H1 (cell line): ENCODE measurements around the gene DACH2. TPM values are rescaled to one million over a fixed set of nuclear protein-coding genes. Genes with fewer than 3 reads are reported as not detected.

Experiments used
- CTCF ChIA-PET: fragments of 300-600 bp; sonication (Branson Sonifier 250); formaldehyde crosslinking; loops from one replicate; lab custom pipeline; 2021; ENCODE audit not compliant: partially characterized antibody; lab: Charles Lee
- POLR2A ChIA-PET: fragments of 300-600 bp; sonication (Branson Sonifier 250); formaldehyde crosslinking; loops from one replicate; lab custom pipeline; 2021; ENCODE audit warnings: inconsistent platforms; ENCODE audit not compliant: partially characterized antibody; lab: Charles Lee
- DNase-seq, 2 experiments: peaks; one replicate each; pipeline versions ENCODE4 v3.0.0 to v3.0.0-alpha.2; 2010 to 2022; ENCODE audit warnings: low spot score in 2 of 2, low read depth in 1 of 2, mixed read lengths in 1 of 2
- FAIRE-seq: peaks from 2 replicates; lab custom pipeline; 2011; peaks lifted over from hg19 to GRCh38; lab: Jason Lieb, UNC
- H2AFZ ChIP-seq: 2 replicates; pipeline ENCODE4 v1.8.1; 2012; ENCODE audit warnings: low read length, inconsistent platforms
- H2AK5ac ChIP-seq: 2 replicates; pipeline ENCODE4 v1.6.1; 2013; ENCODE audit warnings: low read depth, low read length
- H2BK120ac ChIP-seq: replicated peaks from 2 replicates; pipeline ENCODE3; 2013; ENCODE audit warnings: low read depth, low read length, inconsistent platforms
- H2BK12ac ChIP-seq: 2 replicates; pipeline ENCODE4 v1.6.1; 2013; ENCODE audit warnings: low read depth, low read length
- H2BK15ac ChIP-seq: 2 replicates; pipeline ENCODE4 v1.6.1; 2013; ENCODE audit warnings: low read length
- H2BK20ac ChIP-seq: 2 replicates; pipeline ENCODE4 v1.6.1; 2013; ENCODE audit warnings: low read length
- H2BK5ac ChIP-seq: 2 replicates; pipeline ENCODE4 v1.6.1; 2013; ENCODE audit warnings: low read depth, low read length
- H3K14ac ChIP-seq: 2 replicates; pipeline ENCODE4 v1.6.1; 2013; ENCODE audit warnings: inconsistent platforms; ENCODE audit not compliant: insufficient read length
- H3K18ac ChIP-seq: 2 replicates; pipeline ENCODE4 v1.6.1; 2013; ENCODE audit warnings: low read length; ENCODE audit errors: extremely low read depth
- H3K23ac ChIP-seq: 2 replicates; pipeline ENCODE4 v1.6.1; 2013; ENCODE audit warnings: inconsistent platforms; ENCODE audit not compliant: insufficient read length
- H3K23me2 ChIP-seq: 2 replicates; pipeline ENCODE4 v1.6.1; 2013; ENCODE audit warnings: low read depth, low read length
- H3K27ac ChIP-seq: 2 replicates; pipeline ENCODE4 v1.6.1; 2011; ENCODE audit warnings: low read depth, low read length, inconsistent platforms
- H3K27me3 ChIP-seq, 4 experiments: replicated peaks in 1 of 4; 1 replicate in 1 of 4; 2 replicates in 3 of 4; pipeline versions ENCODE4 v1.6.1 to v1.8.1; 2011 to 2013; ENCODE audit warnings: low read length in 3 of 4, mild to moderate bottlenecking in 3 of 4, inconsistent platforms in 2 of 4, mixed read lengths in 2 of 4, moderate library complexity in 1 of 4; ENCODE audit not compliant: control insufficient read depth in 3 of 4, insufficient read depth in 3 of 4; ENCODE audit errors: extremely low read depth in 1 of 4
- H3K36me3 ChIP-seq, 4 experiments: 2 replicates each; pipeline versions ENCODE4 v1.6.1 to v1.8.1; 2011 to 2013; ENCODE audit warnings: mild to moderate bottlenecking in 4 of 4, low read length in 3 of 4, moderate library complexity in 2 of 4, control low read depth in 1 of 4, inconsistent platforms in 1 of 4; ENCODE audit not compliant: insufficient read depth in 4 of 4, control insufficient read depth in 2 of 4
- H3K4ac ChIP-seq: replicated peaks from 2 replicates; pipeline ENCODE3; 2013; ENCODE audit warnings: low read length, low read depth, mixed read lengths, inconsistent platforms; ENCODE audit not compliant: insufficient read length
- H3K4me1 ChIP-seq, 4 experiments: replicated peaks in 1 of 4; 1 replicate in 1 of 4; 2 replicates in 3 of 4; pipeline versions ENCODE4 v1.6.1 to v1.8.1; 2011 to 2013; ENCODE audit warnings: low read length in 3 of 4, inconsistent platforms in 2 of 4, mixed read lengths in 1 of 4; ENCODE audit not compliant: insufficient read depth in 4 of 4, control insufficient read depth in 3 of 4
- H3K4me2 ChIP-seq, 2 experiments: 2 replicates each; pipeline versions ENCODE4 v1.6.1 to v1.8.1; 2011 to 2013; ENCODE audit warnings: low read depth in 2 of 2, low read length in 2 of 2, control low read depth in 1 of 2, inconsistent platforms in 1 of 2, mild to moderate bottlenecking in 1 of 2; ENCODE audit not compliant: insufficient read depth in 1 of 2
- H3K4me3 ChIP-seq, 4 experiments: fragments of 200-600, 300-600 bp in 1 of 4; sonication (generic), shearing (Covaris generic), sonication (Bioruptor Twin) in 1 of 4; 2 replicates each; pipeline versions ENCODE4 v1.5.1 to v1.8.1; 2011 to 2016; ENCODE audit warnings: low read length in 4 of 4, low read depth in 3 of 4, control low read depth in 2 of 4, inconsistent platforms in 2 of 4, mild to moderate bottlenecking in 2 of 4, mixed read lengths in 1 of 4, moderate library complexity in 1 of 4; ENCODE audit not compliant: insufficient read depth in 2 of 4; ENCODE audit errors: extremely low read depth in 1 of 4
- H3K56ac ChIP-seq: replicated peaks from 2 replicates; pipeline ENCODE3; 2013; ENCODE audit warnings: low read depth, mild to moderate bottlenecking, mixed read lengths, low read length, inconsistent platforms; ENCODE audit not compliant: insufficient read length
- H3K79me1 ChIP-seq: 2 replicates; pipeline ENCODE4 v1.6.1; 2013; ENCODE audit warnings: low read depth, low read length, control low read depth
- H3K79me2 ChIP-seq, 2 experiments: 2 replicates each; pipeline versions ENCODE4 v1.6.1 to v1.8.1; 2012 to 2013; ENCODE audit warnings: low read length in 2 of 2, mild to moderate bottlenecking in 2 of 2, inconsistent platforms in 1 of 2; ENCODE audit not compliant: insufficient read depth in 2 of 2, control insufficient read depth in 1 of 2
- H3K9ac ChIP-seq, 4 experiments: replicated peaks in 1 of 4; 1 replicate in 1 of 4; 2 replicates in 3 of 4; pipeline versions ENCODE4 v1.6.1 to v1.8.1; 2011 to 2013; ENCODE audit warnings: low read depth in 3 of 4, low read length in 3 of 4, control low read depth in 2 of 4, mild to moderate bottlenecking in 2 of 4, moderate library complexity in 2 of 4, inconsistent platforms in 1 of 4; ENCODE audit errors: extremely low read depth in 1 of 4
- H3K9me3 ChIP-seq, 2 experiments: 2 replicates each; pipeline versions ENCODE4 v1.6.1 to v1.8.1; 2012 to 2013; ENCODE audit warnings: mild to moderate bottlenecking in 2 of 2, moderate library complexity in 2 of 2, control low read depth in 1 of 2, inconsistent platforms in 1 of 2, low read depth in 1 of 2, low read length in 1 of 2, mixed read lengths in 1 of 2; ENCODE audit not compliant: insufficient read depth in 2 of 2
- H4K20me1 ChIP-seq, 2 experiments: replicated peaks in 1 of 2; 2 replicates each; pipeline versions ENCODE3 to v1.8.1; 2011 to 2013; ENCODE audit warnings: inconsistent platforms in 2 of 2, low read length in 2 of 2, mild to moderate bottlenecking in 1 of 2; ENCODE audit not compliant: insufficient read depth in 2 of 2, control insufficient read depth in 1 of 2
- H4K5ac ChIP-seq: 2 replicates; pipeline ENCODE4 v1.6.1; 2013; ENCODE audit warnings: low read length, low read depth, mixed read lengths, inconsistent platforms; ENCODE audit not compliant: insufficient read length
- H4K8ac ChIP-seq: 2 replicates; pipeline ENCODE4 v1.8.0; 2013; ENCODE audit warnings: mild to moderate bottlenecking, moderate library complexity, low read length, inconsistent platforms; ENCODE audit not compliant: insufficient read depth; ENCODE audit errors: extremely low read depth
- H4K91ac ChIP-seq: replicated peaks from 2 replicates; pipeline ENCODE3; 2013; ENCODE audit warnings: low read length, mixed read lengths, inconsistent platforms; ENCODE audit not compliant: insufficient read length
- CHD1 ChIP-seq: IDR thresholded peaks from 2 replicates; pipeline ENCODE4 v1.6.1; 2012; ENCODE audit warnings: low read depth, low read length, improper control_type of control experiment
- EP300 ChIP-seq, 2 experiments: IDR thresholded peaks; 1 replicate in 1 of 2; 2 replicates in 1 of 2; pipeline ENCODE4 v1.6.1; 2011 to 2012; ENCODE audit warnings: low read depth in 2 of 2, low read length in 2 of 2, mild to moderate bottlenecking in 2 of 2, borderline replicate concordance in 1 of 2, inconsistent platforms in 1 of 2, moderate library complexity in 1 of 2
- RAD21 ChIP-seq, 2 experiments: IDR thresholded peaks in 1 of 2; conservative IDR thresholded peaks in 1 of 2; 2 replicates each; pipeline ENCODE4 v1.6.1; 2011; ENCODE audit warnings: low read depth in 2 of 2, low read length in 2 of 2, improper control_type of control experiment in 1 of 2, inconsistent platforms in 1 of 2, mild to moderate bottlenecking in 1 of 2, moderate library complexity in 1 of 2
- SIX5 ChIP-seq: IDR thresholded peaks from 2 replicates; pipeline ENCODE4 v1.6.1; 2011; ENCODE audit warnings: mild to moderate bottlenecking, low read depth, low read length
- SP1 ChIP-seq: IDR thresholded peaks from 2 replicates; pipeline ENCODE4 v1.6.1; 2011; ENCODE audit warnings: low read depth, low read length
- SRF ChIP-seq: IDR thresholded peaks from 2 replicates; pipeline ENCODE4 v1.6.1; 2011; ENCODE audit warnings: mild to moderate bottlenecking, low read depth, low read length, moderate library complexity
- TEAD4 ChIP-seq: IDR thresholded peaks from 2 replicates; pipeline ENCODE4 v1.6.1; 2012; ENCODE audit warnings: low read depth, low read length, inconsistent platforms, mixed read lengths
- USF2 ChIP-seq: IDR thresholded peaks from 2 replicates; pipeline ENCODE4 v1.6.1; 2011; ENCODE audit warnings: low read length, improper control_type of control experiment
- WGBS, 2 experiments: shearing (Covaris generic) in 1 of 2; methylation state at CpG; one replicate each; pipeline versions ENCODE4 v1.1.6 to v1.1.7; 2013 to 2015; ENCODE audit warnings: low lambda C conversion rate in 2 of 2, mixed read lengths in 2 of 2, inconsistent platforms in 1 of 2, low coverage in 1 of 2, missing lambda C conversion rate in 1 of 2; ENCODE audit not compliant: insufficient replicate concordance in 2 of 2, insufficient coverage in 1 of 2, insufficient read length in 1 of 2; ENCODE audit errors: extremely low coverage in 1 of 2, missing lambda C conversion rate in 1 of 2; 5-methylcytosine and 5-hydroxymethylcytosine counted together
- polyA plus RNA-seq, 7 experiments: library from polyadenylated mRNA; depleted of rRNA in 3 of 7; stranded (reverse) in 5 of 7; unstranded in 2 of 7; fragments of >200 nt in 5 of 7; fragments of 200-250 nt in 2 of 7; gene quantifications; 1 replicate in 5 of 7; 2 replicates in 1 of 7; 4 replicates in 1 of 7; pipeline versions ENCODE4 v1.2.1 to v1.2.3, GENCODE V29; 2011 to 2013; ENCODE audit warnings: missing spikeins in 2 of 7, mixed read lengths in 2 of 7
- total RNA-seq: library from RNA; stranded (reverse); fragmentation: NEBNext Ultra II Directional; extraction: Animal tissue kit (Norgen Biotek cat#: 25700); gene quantifications from 2 replicates; pipeline ENCODE4 v1.2.1, GENCODE V29; 2021

DACH2 gene
- total and polyA plus RNA-seq, 2 of the 8 experiments (the other 6 are each of a cell fraction or from before 2014, with no cell fraction given) = 1.0 to 1.8 TPM

GRCh38 chrX:86455495-86455894, 307.2 kb downstream of the DACH2 start:
- no peaks in the 10 kb centered on the region for H4K20me1 ChIP-seq
- no peak overlapping the region for H3K4me2 ChIP-seq
- no peak overlapping the region for H3K18ac ChIP-seq
- H3K4me1 ChIP-seq = no peaks in the 10 kb centered on the region
- TF ChIP-seq RAD21 (IDR thresholded peaks at IDR 0.05 in 1 of 2, conservative IDR thresholded peaks at IDR 0.05 in 1 of 2; ENCODE audit: low read depth in 2 of 2, low read length in 2 of 2) (no peak), TEAD4 (0 out of 2 replicates have a peak, but pooled peaks have one; percentile 21), USF2 (no peak), SRF (no peak), SP1 (no peak), CHD1 (no peak), SIX5 (no peak), EP300 (IDR thresholded peaks at IDR 0.05; ENCODE audit: borderline replicate concordance in 1 of 2, low read depth in 2 of 2, low read length in 2 of 2) (no peak)
- no peaks in the 10 kb centered on the region for H3K36me3 ChIP-seq
- no peaks in the 10 kb centered on the region for H3K79me1 ChIP-seq
- H3K14ac ChIP-seq = no peak overlapping the region
- H2BK12ac ChIP-seq = no peak overlapping the region
- no peak overlapping the region for H2BK20ac ChIP-seq
- ChIA-PET CTCF (no interaction called here), POLR2A (no interaction called here)
- no peak overlapping the region for H3K23ac ChIP-seq
- H4K8ac ChIP-seq = no peak overlapping the region
- no peak overlapping the region for H2BK120ac ChIP-seq
- no peak overlapping the region for H3K4ac ChIP-seq
- no peak overlapping the region for H2BK5ac ChIP-seq
- no peaks in the 10 kb centered on the region for H3K79me2 ChIP-seq
- no peak overlapping the region for H2AFZ ChIP-seq
- no peak overlapping the region for H3K56ac ChIP-seq
- H3K9me3 ChIP-seq = no peaks in the 10 kb centered on the region
- H3K27ac ChIP-seq = no peak overlapping the region
- H3K9ac ChIP-seq = no peak overlapping the region
- H3K4me3 ChIP-seq = no peak overlapping the region
- no peaks in the 10 kb centered on the region for H3K27me3 ChIP-seq
- WGBS, 2 experiments = 100% methylated on average over 3 of the region's 5 CpGs; no CpG with 5 or more reads in 1 of the 2 experiments
- no peaks in the 10 kb centered on the region for H3K23me2 ChIP-seq
- H2BK15ac ChIP-seq = no peak overlapping the region
- H4K5ac ChIP-seq = no peak overlapping the region
- FAIRE-seq = no peak
- no peak overlapping the region for H4K91ac ChIP-seq
- no peak for DNase-seq
- H2AK5ac ChIP-seq = no peak overlapping the region
